Bronchial epithelial cell (primary cell): ENCODE data around the gene GRID2. TPM values are rescaled to one million over a fixed set of nuclear protein-coding genes. Genes with fewer than 3 reads are reported as not detected.

Experiments
- DNase-seq: peaks from one replicate; pipeline ENCODE4 v3.0.0-alpha.2; 2010; ENCODE audit warnings: low read depth
- FAIRE-seq: peaks from 2 replicates; lab custom pipeline; 2011; peaks lifted over from hg19 to GRCh38; lab: Jason Lieb, UNC
- H3K27me3 ChIP-seq: 2 replicates; pipeline ENCODE4 v1.5.1; 2011; ENCODE audit warnings: low read length; ENCODE audit not compliant: control insufficient read depth, insufficient read depth
- H3K36me3 ChIP-seq: 2 replicates; pipeline ENCODE4 v1.5.1; 2011; ENCODE audit warnings: low read length; ENCODE audit not compliant: control insufficient read depth, insufficient read depth
- H3K4me3 ChIP-seq: 2 replicates; pipeline ENCODE4 v1.5.1; 2011; ENCODE audit warnings: mild to moderate bottlenecking, low read depth, low read length, control low read depth
- CTCF ChIP-seq: IDR thresholded peaks from 2 replicates; pipeline ENCODE4 v1.5.1; 2011; ENCODE audit warnings: mild to moderate bottlenecking, moderate library complexity, low read length, control low read depth, inconsistent platforms; ENCODE audit not compliant: insufficient read depth, severe bottlenecking
- total RNA-seq: library from RNA; depleted of rRNA; stranded (reverse); fragments of >200 nt; gene quantifications from 2 replicates; pipeline ENCODE4 v1.2.1, GENCODE V29; 2014

GRID2 gene
- total RNA-seq, 1 donor from 2014 or later: not detected

- TF ChIP-seq CTCF: no peak
- Histone ChIP-seq H3K4me3 (no peak overlapping the region), H3K27me3 (no peaks in the 10 kb centered on the region), H3K36me3 (no peaks in the 10 kb centered on the region)
- FAIRE-seq (no peak), DNase-seq (no peak)
Measured at GRCh38 chr4:93000910-93001309, 697.1 kb downstream of the GRID2 start.

GRCh38 chr4:93002240-93002639 lies 698.5 kb downstream of the GRID2 start:
- no peak for DNase-seq
- no peak for TF ChIP-seq CTCF
- FAIRE-seq: no peak
- Histone ChIP-seq H3K36me3 (no peaks in the 10 kb centered on the region), H3K27me3 (no peaks in the 10 kb centered on the region), H3K4me3 (no peak overlapping the region)

- TF ChIP-seq CTCF: no peak
- FAIRE-seq: no peak
- Histone ChIP-seq H3K27me3 (no peaks in the 10 kb centered on the region), H3K36me3 (no peaks in the 10 kb centered on the region), H3K4me3 (no peak overlapping the region)
- DNase-seq: no peak
Measured at GRCh38 chr4:93016350-93016749, 712.6 kb downstream of the GRID2 start.

GRCh38 chr4:93018243-93018642 lies 714.5 kb downstream of the GRID2 start:
- no peaks in the 10 kb centered on the region for H3K36me3 ChIP-seq
- H3K4me3 ChIP-seq: no peak overlapping the region
- FAIRE-seq (no peak), DNase-seq (no peak)
- TF ChIP-seq CTCF: no peak
- H3K27me3 ChIP-seq: no peaks in the 10 kb centered on the region

GRCh38 chr4:93018806-93019205 lies 715.0 kb downstream of the GRID2 start:
- DNase-seq: no peak
- Histone ChIP-seq H3K4me3 (no peak overlapping the region), H3K36me3 (no peaks in the 10 kb centered on the region), H3K27me3 (no peaks in the 10 kb centered on the region)
- no peak for TF ChIP-seq CTCF
- FAIRE-seq: no peak

- Histone ChIP-seq H3K27me3 (no peaks in the 10 kb centered on the region), H3K4me3 (no peak overlapping the region), H3K36me3 (no peaks in the 10 kb centered on the region)
- DNase-seq (no peak), FAIRE-seq (no peak)
- no peak for TF ChIP-seq CTCF
Measured at GRCh38 chr4:93029769-93030168, 726.0 kb downstream of the GRID2 start.
